Esophagus (tissue), 2 donors: ENCODE data around the gene MOGAT1. TPM values are rescaled to one million over a fixed set of nuclear protein-coding genes. Genes with fewer than 3 reads are reported as not detected.

Experiments used
- H3K27ac ChIP-seq, 2 donors: one replicate each; pipeline ENCODE4 v1.5.1; 2013; ENCODE audit warnings: low read depth in 2 of 2, mild to moderate bottlenecking in 2 of 2, inconsistent platforms in 1 of 2, low read length in 1 of 2, moderate library complexity in 1 of 2
- H3K27me3 ChIP-seq, 2 donors: one replicate each; pipeline ENCODE4 v1.6.1; 2013; ENCODE audit warnings: low read length in 2 of 2, control low read depth in 1 of 2, mild to moderate bottlenecking in 1 of 2; ENCODE audit not compliant: insufficient read depth in 2 of 2, control insufficient read depth in 1 of 2
- H3K36me3 ChIP-seq, 2 donors: one replicate each; pipeline ENCODE4 v1.6.1; 2013; ENCODE audit warnings: low read length in 1 of 2; ENCODE audit not compliant: control insufficient read depth in 2 of 2, insufficient read depth in 2 of 2
- H3K4me1 ChIP-seq, 2 donors: one replicate each; pipeline ENCODE4 v1.6.1; 2013; ENCODE audit warnings: low read length in 1 of 2; ENCODE audit not compliant: control insufficient read depth in 2 of 2, insufficient read depth in 2 of 2
- H3K4me3 ChIP-seq, 2 donors: one replicate each; pipeline ENCODE4 v1.5.1; 2013; ENCODE audit warnings: low read length in 2 of 2, mild to moderate bottlenecking in 2 of 2, low read depth in 1 of 2, moderate library complexity in 1 of 2
- H3K9me3 ChIP-seq, 2 donors: one replicate each; pipeline ENCODE4 v1.6.1; 2013; ENCODE audit warnings: mild to moderate bottlenecking in 2 of 2, low read depth in 1 of 2, low read length in 1 of 2, moderate library complexity in 1 of 2; ENCODE audit not compliant: control insufficient read depth in 2 of 2, insufficient read depth in 1 of 2
- WGBS, 2 donors: extraction: QIAGEN DNeasy Blood & Tissue Kit; methylation state at CpG; one replicate each; pipeline ENCODE4 v1.1.7; 2013; 5-methylcytosine and 5-hydroxymethylcytosine counted together
- polyA plus RNA-seq, 2 donors: library from polyadenylated mRNA; stranded (reverse); fragments of 200-250 nt; gene quantifications; one replicate each; pipeline ENCODE4 v1.2.3, GENCODE V29; 2013
- donor health status: healthy with polysubstance abuse.
- donor health status: Bipolar disorder and iron deficiency.

Gene MOGAT1
- polyA plus RNA-seq, 2 donors, result 0.05 TPM; not detected in 1

GRCh38 chr2:222646008-222646407, 25.4 kb upstream of the MOGAT1 start:
- no peak overlapping the region for H3K27ac ChIP-seq
- 83 to 90% methylated on average over 3 of the region's 3 CpGs for WGBS, 2 donors
- peaks cover 0 to 5% of the 10 kb centered on the region in 2 donors for H3K36me3 ChIP-seq
- no peaks in the 10 kb centered on the region for H3K9me3 ChIP-seq
- H3K27me3 ChIP-seq, result no peaks in the 10 kb centered on the region
- H3K4me1 ChIP-seq, result no peaks in the 10 kb centered on the region
- no peak overlapping the region for H3K4me3 ChIP-seq

GRCh38 chr2:222649801-222650200, 21.7 kb upstream of the MOGAT1 start:
- H3K27ac ChIP-seq, result no peak overlapping the region
- H3K27me3 ChIP-seq, result no peaks in the 10 kb centered on the region
- WGBS, 2 donors, result 87 to 93% methylated on average over 3 of the region's 3 CpGs
- peaks cover 0 to 5% of the 10 kb centered on the region in 2 donors for H3K36me3 ChIP-seq
- peaks cover 0 to 1% of the 10 kb centered on the region in 2 donors for H3K4me1 ChIP-seq
- H3K9me3 ChIP-seq, result no peaks in the 10 kb centered on the region
- H3K4me3 ChIP-seq, result no peak overlapping the region

- no peak overlapping the region for H3K4me3 ChIP-seq
- H3K9me3 ChIP-seq, result no peaks in the 10 kb centered on the region
- peak overlapping the region in 1 of 2 donors; percentile 9 for H3K27ac ChIP-seq
- no peaks in the 10 kb centered on the region for H3K27me3 ChIP-seq
- WGBS, 2 donors, result 87 to 95% methylated on average over 4 of the region's 4 CpGs
- peaks cover 0 to 5% of the 10 kb centered on the region in 2 donors for H3K36me3 ChIP-seq
- H3K4me1 ChIP-seq, result peaks cover 0 to 3% of the 10 kb centered on the region in 2 donors
Measured at GRCh38 chr2:222651718-222652418, 19.6 kb upstream of the MOGAT1 start.

- Histone ChIP-seq H3K9me3 (no peaks in the 10 kb centered on the region), H3K27me3 (no peaks in the 10 kb centered on the region), H3K4me1 (peaks cover 0 to 3% of the 10 kb centered on the region in 2 donors), H3K27ac (peak overlapping the region; percentile 30 to 77), H3K36me3 (peaks cover 0 to 2% of the 10 kb centered on the region in 2 donors), H3K4me3 (no peak overlapping the region)
- WGBS, 2 donors, result 53 to 56% methylated on average over 8 of the region's 8 CpGs
Measured at GRCh38 chr2:222652491-222653255, 18.8 kb upstream of the MOGAT1 start.

GRCh38 chr2:222653280-222653679, 18.2 kb upstream of the MOGAT1 start:
- Histone ChIP-seq H3K36me3 (no peaks in the 10 kb centered on the region), H3K27ac (peak overlapping the region in 1 of 2 donors; percentile 60), H3K4me1 (peaks cover 0 to 3% of the 10 kb centered on the region in 2 donors)

GRCh38 chr2:222655787-222656525, 15.5 kb upstream of the MOGAT1 start, which contains the start of gene FARSB:
Gene FARSB (minus strand): TSS chr2:222656092. CDS start chr2:222656073, 19 bp downstream.
- H3K4me3 ChIP-seq, result peak within 1 kb of the TSS; percentile 78 to 92
- peaks cover 0 to 3% of the 10 kb centered on the region in 2 donors for H3K4me1 ChIP-seq
- H3K36me3 ChIP-seq, result no peaks in the 10 kb centered on the region
- H3K9me3 ChIP-seq, result no peaks in the 10 kb centered on the region
- no peaks in the 10 kb centered on the region for H3K27me3 ChIP-seq
- peak within 1 kb of the TSS; percentile 86 to 97 for H3K27ac ChIP-seq
- WGBS, 2 donors, result 0 to 1% methylated on average over 45 of the region's 45 CpGs

More at GRCh38 chr2:222653280-222653679, 18.2 kb upstream of the MOGAT1 start:
- H3K27me3 ChIP-seq, result no peaks in the 10 kb centered on the region
- H3K4me3 ChIP-seq, result no peak overlapping the region
- no peaks in the 10 kb centered on the region for H3K9me3 ChIP-seq

GRCh38 chr2:222656526-222657446, 14.7 kb upstream of the MOGAT1 start:
- Histone ChIP-seq H3K36me3 (no peaks in the 10 kb centered on the region), H3K9me3 (no peaks in the 10 kb centered on the region), H3K27ac (no peak overlapping the region), H3K27me3 (no peaks in the 10 kb centered on the region), H3K4me3 (peak overlapping the region; percentile 78 to 92), H3K4me1 (peaks cover 0 to 3% of the 10 kb centered on the region in 2 donors)
- WGBS, 2 donors, result 18 to 20% methylated on average over 13 of the region's 13 CpGs

- Histone ChIP-seq H3K9me3 (no peaks in the 10 kb centered on the region), H3K4me3 (no peak overlapping the region), H3K36me3 (no peaks in the 10 kb centered on the region), H3K4me1 (no peaks in the 10 kb centered on the region), H3K27me3 (no peaks in the 10 kb centered on the region), H3K27ac (no peak overlapping the region)
- 75 to 81% methylated on average over 3 of the region's 3 CpGs for WGBS, 2 donors
Measured at GRCh38 chr2:222663479-222663878, 8.0 kb upstream of the MOGAT1 start.
